ENCODE results near the gene FZR1. TPM values are rescaled to one million over a fixed set of nuclear protein-coding genes. Genes with fewer than 3 reads are reported as not detected.
A peak's percentile ranks its signal among the peaks of the same experiment; 100 is the strongest.
"Not testable (repeated sequence)": the region's sequence is repeated elsewhere in the genome, so short reads cannot be mapped to it uniquely, and the experiment has no call there.

FZR1 gene
- total and polyA plus RNA-seq, 9 of the 15 experiments (the other 6 are each of a cell fraction or from before 2014, with no cell fraction given): 0.18 to 48.0 (median 22.2) TPM

DNA sequence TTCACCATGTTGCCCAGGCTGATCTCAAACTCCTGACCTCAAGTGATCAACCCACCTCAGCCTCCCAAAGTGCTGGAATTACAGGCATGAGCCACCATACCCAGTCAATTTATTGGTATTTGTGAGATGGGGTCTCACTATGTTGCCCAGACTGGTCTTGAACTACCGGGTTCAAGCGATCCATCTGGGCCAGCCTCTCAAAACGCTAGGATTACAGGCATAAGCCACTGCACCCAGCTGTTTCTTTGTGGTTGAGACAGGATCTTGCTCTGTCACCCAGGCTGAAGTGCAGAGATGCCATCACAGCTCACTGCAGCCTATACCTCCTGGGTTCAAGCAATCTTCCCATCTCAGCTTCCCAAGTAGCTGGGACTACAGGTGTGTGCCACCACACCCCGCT, 75.7 kb downstream of the FZR1 start:
- ATAC-seq; H3K79me2 ChIP-seq (ENCODE audit: control insufficient read depth, insufficient read depth, low read length); H2AFZ ChIP-seq (ENCODE audit: low read depth, low read length); in situ Hi-C loops (cut with MboI); H3K27me3 ChIP-seq (ENCODE audit: control insufficient read depth in 2 of 2, insufficient read depth in 2 of 2, low read length in 2 of 2); H3K9ac ChIP-seq (ENCODE audit: insufficient read depth in 1 of 2, low read depth in 2 of 2, low read length in 2 of 2); FAIRE-seq; DNase-seq (ENCODE audit: extremely low read depth in 1 of 4, low spot score in 3 of 4); H4K20me1 ChIP-seq (replicated peaks; ENCODE audit: control insufficient read depth, insufficient read depth, low read length); H3K4me2 ChIP-seq (ENCODE audit: insufficient read depth, low read length); H3K4me3 ChIP-seq; H3K27ac ChIP-seq (ENCODE audit: extremely low read depth, low read depth, low read length); H3K9me1 ChIP-seq (ENCODE audit: control insufficient read depth, insufficient read depth, low read length); CTCF ChIA-PET (ENCODE audit: low intra/inter-chr PET ratio); H3K9me3 ChIP-seq (replicated peaks; ENCODE audit: control insufficient read depth, insufficient read depth, low read depth, low read length); BruUV-seq (replicated peaks); intact Hi-C loops (cut with micrococcal nuclease): not testable (repeated sequence)
- Histone ChIP-seq H3K36me3 (ENCODE audit: control insufficient read depth, insufficient read depth, low read length) (peaks cover 13% of the 10 kb centered on the region; the same call in 1 of the 3 replicates), H3K4me1 (replicated peaks in 1 of 2; ENCODE audit: control insufficient read depth in 2 of 2, insufficient read depth in 2 of 2, low read length in 2 of 2) (peaks cover 21 to 56% of the 10 kb centered on the region in 2 experiments)
- 56% methylated on average over 4 of the region's 4 CpGs for WGBS (ENCODE audit: insufficient coverage, low coverage, missing lambda C conversion rate)
- POLR2A ChIA-PET: interaction anchor here (2.6 kb wide), 1 partner anchor 10 kb away, joined by 14 read pairs; no protein-coding TSS in a partner anchor
- TF ChIP-seq, protein P1, sequence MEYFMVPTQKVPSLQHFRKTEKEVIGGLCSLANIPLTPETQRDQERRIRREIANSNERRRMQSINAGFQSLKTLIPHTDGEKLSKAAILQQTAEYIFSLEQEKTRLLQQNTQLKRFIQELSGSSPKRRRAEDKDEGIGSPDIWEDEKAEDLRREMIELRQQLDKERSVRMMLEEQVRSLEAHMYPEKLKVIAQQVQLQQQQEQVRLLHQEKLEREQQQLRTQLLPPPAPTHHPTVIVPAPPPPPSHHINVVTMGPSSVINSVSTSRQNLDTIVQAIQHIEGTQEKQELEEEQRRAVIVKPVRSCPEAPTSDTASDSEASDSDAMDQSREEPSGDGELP (CRISPR knock-in tag; IDR thresholded peaks at IDR 0.05; ENCODE audit: borderline replicate concordance): peak; percentile 59; the same call in 1 of the 2 replicates
- peak; percentile 84 for TF ChIP-seq ZNF121 (CRISPR knock-in tag; conservative IDR thresholded peaks at IDR 0.05)
- peak; percentile 4 for TF ChIP-seq RBM25 (IDR thresholded peaks at IDR 0.05; ENCODE audit: low read depth, low read length, severe bottlenecking)
